ENCODE results near the gene NMNAT2. TPM values are rescaled to one million over a fixed set of nuclear protein-coding genes. Genes with fewer than 3 reads are reported as not detected.

Gene NMNAT2
- total and polyA plus RNA-seq, 10 of the 15 experiments (the other 5 are each of a cell fraction or from before 2014, with no cell fraction given): 0.02 to 2.0 (median 0.60) TPM

DNA sequence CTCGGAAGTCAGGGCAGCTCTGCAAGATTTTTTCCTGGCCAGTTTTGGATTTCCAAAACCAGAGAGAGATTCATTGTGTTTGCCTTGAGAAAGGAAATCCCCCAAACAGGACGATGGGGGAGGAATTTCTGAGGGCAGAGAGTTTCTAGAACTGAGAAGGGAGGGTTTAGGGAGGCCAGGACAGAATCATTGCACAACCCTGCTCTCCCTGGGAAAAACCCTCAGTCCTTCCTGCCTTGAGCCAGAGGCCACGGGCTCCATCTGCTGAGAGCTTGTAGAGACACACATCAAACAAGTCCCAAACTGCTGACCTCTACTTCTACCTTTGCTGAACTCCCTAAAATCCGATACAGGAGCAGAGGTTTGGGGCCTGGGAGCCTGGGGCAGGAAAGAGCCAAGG is 99.7 kb downstream of the NMNAT2 start (continued):
- no peak for TF ChIP-seq RBBP5 (conservative IDR thresholded peaks at IDR 0.05)
- peak; percentile 25 to 55; a peak in 1 of 4 replicates for TF ChIP-seq IKZF2 (IDR thresholded peaks at IDR 0.05)
- TF ChIP-seq TARDBP (IDR thresholded peaks at IDR 0.05; ENCODE audit: borderline replicate concordance): no peak
- TF ChIP-seq ZZZ3 (IDR thresholded peaks at IDR 0.05; ENCODE audit: control insufficient read depth, insufficient read length, low read depth): no peak
- no peak for TF ChIP-seq JUNB (IDR thresholded peaks at IDR 0.05)
- no peak for TF ChIP-seq MLLT1 (IDR thresholded peaks at IDR 0.05)
- TF ChIP-seq KLF5 (IDR thresholded peaks at IDR 0.05; ENCODE audit: partially characterized antibody): no peak
- TF ChIP-seq SIX5 (IDR thresholded peaks at IDR 0.05; ENCODE audit: low read depth, low read length, severe bottlenecking): no peak
- TF ChIP-seq RCOR1 (conservative IDR thresholded peaks at IDR 0.05; ENCODE audit: low read depth, low read length): no peak
- TF ChIP-seq, protein P1, sequence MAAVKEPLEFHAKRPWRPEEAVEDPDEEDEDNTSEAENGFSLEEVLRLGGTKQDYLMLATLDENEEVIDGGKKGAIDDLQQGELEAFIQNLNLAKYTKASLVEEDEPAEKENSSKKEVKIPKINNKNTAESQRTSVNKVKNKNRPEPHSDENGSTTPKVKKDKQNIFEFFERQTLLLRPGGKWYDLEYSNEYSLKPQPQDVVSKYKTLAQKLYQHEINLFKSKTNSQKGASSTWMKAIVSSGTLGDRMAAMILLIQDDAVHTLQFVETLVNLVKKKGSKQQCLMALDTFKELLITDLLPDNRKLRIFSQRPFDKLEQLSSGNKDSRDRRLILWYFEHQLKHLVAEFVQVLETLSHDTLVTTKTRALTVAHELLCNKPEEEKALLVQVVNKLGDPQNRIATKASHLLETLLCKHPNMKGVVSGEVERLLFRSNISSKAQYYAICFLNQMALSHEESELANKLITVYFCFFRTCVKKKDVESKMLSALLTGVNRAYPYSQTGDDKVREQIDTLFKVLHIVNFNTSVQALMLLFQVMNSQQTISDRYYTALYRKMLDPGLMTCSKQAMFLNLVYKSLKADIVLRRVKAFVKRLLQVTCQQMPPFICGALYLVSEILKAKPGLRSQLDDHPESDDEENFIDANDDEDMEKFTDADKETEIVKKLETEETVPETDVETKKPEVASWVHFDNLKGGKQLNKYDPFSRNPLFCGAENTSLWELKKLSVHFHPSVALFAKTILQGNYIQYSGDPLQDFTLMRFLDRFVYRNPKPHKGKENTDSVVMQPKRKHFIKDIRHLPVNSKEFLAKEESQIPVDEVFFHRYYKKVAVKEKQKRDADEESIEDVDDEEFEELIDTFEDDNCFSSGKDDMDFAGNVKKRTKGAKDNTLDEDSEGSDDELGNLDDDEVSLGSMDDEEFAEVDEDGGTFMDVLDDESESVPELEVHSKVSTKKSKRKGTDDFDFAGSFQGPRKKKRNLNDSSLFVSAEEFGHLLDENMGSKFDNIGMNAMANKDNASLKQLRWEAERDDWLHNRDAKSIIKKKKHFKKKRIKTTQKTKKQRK (IDR thresholded peaks at IDR 0.05; ENCODE audit: low read depth, low read length): no peak
- no peak for TF ChIP-seq HSF1 (IDR thresholded peaks at IDR 0.05; ENCODE audit: low read depth, low read length)
- TF ChIP-seq POU2F2 (IDR thresholded peaks at IDR 0.05; ENCODE audit: borderline replicate concordance, low read depth, low read length): no peak
- TF ChIP-seq JUND (IDR thresholded peaks at IDR 0.05; ENCODE audit: low read depth, low read length): no peak
- TF ChIP-seq NR2C2 (IDR thresholded peaks at IDR 0.05; ENCODE audit: borderline replicate concordance, control insufficient read depth, insufficient read length, low read depth): no peak
- peak; percentile 24 for TF ChIP-seq SKIL (IDR thresholded peaks at IDR 0.05; ENCODE audit: low read depth, poor library complexity, severe bottlenecking)
- TF ChIP-seq MXI1 (IDR thresholded peaks at IDR 0.05; ENCODE audit: low read depth, low read length): no peak
- TF ChIP-seq HDGF (IDR thresholded peaks at IDR 0.05): no peak
- no peak for TF ChIP-seq MYC (IDR thresholded peaks at IDR 0.05; ENCODE audit: insufficient read depth, insufficient read length, insufficient replicate concordance, low read length, severe bottlenecking)
- TF ChIP-seq, protein P2, sequence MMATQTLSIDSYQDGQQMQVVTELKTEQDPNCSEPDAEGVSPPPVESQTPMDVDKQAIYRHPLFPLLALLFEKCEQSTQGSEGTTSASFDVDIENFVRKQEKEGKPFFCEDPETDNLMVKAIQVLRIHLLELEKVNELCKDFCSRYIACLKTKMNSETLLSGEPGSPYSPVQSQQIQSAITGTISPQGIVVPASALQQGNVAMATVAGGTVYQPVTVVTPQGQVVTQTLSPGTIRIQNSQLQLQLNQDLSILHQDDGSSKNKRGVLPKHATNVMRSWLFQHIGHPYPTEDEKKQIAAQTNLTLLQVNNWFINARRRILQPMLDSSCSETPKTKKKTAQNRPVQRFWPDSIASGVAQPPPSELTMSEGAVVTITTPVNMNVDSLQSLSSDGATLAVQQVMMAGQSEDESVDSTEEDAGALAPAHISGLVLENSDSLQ (IDR thresholded peaks at IDR 0.05): no peak
- TF ChIP-seq EED (IDR thresholded peaks at IDR 0.05; ENCODE audit: low read depth): peak; percentile 56; the same call in 1 of the 2 replicates
- TF ChIP-seq SPI1 (IDR thresholded peaks at IDR 0.05; ENCODE audit: borderline replicate concordance, insufficient read depth, low read depth, low read length): no peak
- TF ChIP-seq WRNIP1 (IDR thresholded peaks at IDR 0.05; ENCODE audit: borderline replicate concordance, low read depth, low read length): no peak

Measured in GM12878 (cell line).